ENCODE measurements around the gene RC3H2. TPM values are rescaled to one million over a fixed set of nuclear protein-coding genes. Genes with fewer than 3 reads are reported as not detected.

Gene RC3H2
- total and polyA plus RNA-seq, 7 donors, result 11.4 to 49.5 (median 43.8) TPM

GRCh38 chr9:122822938-122823337 lies 82.2 kb downstream of the RC3H2 start:
- intact Hi-C loops (cut with DNase I), result loop anchor here (10.0 kb wide), 1 partner anchor 448 kb away; the partner anchor contains the start of gene PTGS1
- 92 to 93% methylated on average over 4 of the region's 4 CpGs for WGBS, 2 donors
- no peaks in the 10 kb centered on the region for H3K27me3 ChIP-seq
- no peak overlapping the region for H3K4me3 ChIP-seq
- no peak overlapping the region for H3K27ac ChIP-seq
- no peak for TF ChIP-seq POLR2A (IDR thresholded peaks at IDR 0.05)
- TF ChIP-seq POLR2AphosphoS5 (IDR thresholded peaks at IDR 0.05), result no peak
- TF ChIP-seq EP300 (IDR thresholded peaks at IDR 0.05), result no peak
- TF ChIP-seq CTCF (IDR thresholded peaks at IDR 0.05), result no peak
- peaks cover 0 to 58% (median 15%) of the 10 kb centered on the region in 4 donors for H3K36me3 ChIP-seq
- no peak for DNase-seq
- peaks cover 0 to 52% (median 39%) of the 10 kb centered on the region in 4 donors for H3K4me1 ChIP-seq
- no peaks in the 10 kb centered on the region for H3K9me3 ChIP-seq

DNA sequence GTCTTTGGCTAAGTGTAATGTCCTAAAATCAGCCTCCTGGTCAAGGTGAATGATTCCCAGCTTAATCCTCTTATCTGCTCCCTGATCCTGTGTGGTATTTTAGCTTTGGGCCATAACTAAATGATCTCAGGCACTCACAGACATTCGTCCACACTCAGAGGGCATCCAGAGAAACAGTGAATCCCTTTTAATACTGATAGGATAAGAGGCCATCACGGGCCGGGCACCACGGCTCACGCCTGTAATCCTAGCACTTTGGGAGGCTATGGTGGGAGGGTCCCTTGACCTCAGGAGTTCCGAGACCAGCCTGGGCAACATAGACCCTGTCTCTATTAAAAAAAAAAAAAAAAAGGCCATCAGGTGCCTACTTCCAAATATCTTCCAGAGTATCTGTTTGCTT lies 83.1 kb downstream of the RC3H2 start:
- intact Hi-C loops (cut with DNase I), result loop anchor here (10.0 kb wide), 1 partner anchor 447 kb away; the partner anchor contains the start of gene PTGS1
- TF ChIP-seq EP300 (IDR thresholded peaks at IDR 0.05), result no peak
- TF ChIP-seq POLR2AphosphoS5 (IDR thresholded peaks at IDR 0.05), result no peak
- TF ChIP-seq POLR2A (IDR thresholded peaks at IDR 0.05), result no peak
- no peak for TF ChIP-seq CTCF (IDR thresholded peaks at IDR 0.05)
- H3K9me3 ChIP-seq, result no peaks in the 10 kb centered on the region
- no peak overlapping the region for H3K4me3 ChIP-seq
- WGBS, 2 donors, result 91 to 93% methylated on average over 6 of the region's 6 CpGs
- no peaks in the 10 kb centered on the region for H3K27me3 ChIP-seq
- H3K4me1 ChIP-seq, result peaks cover 0 to 45% (median 31%) of the 10 kb centered on the region in 4 donors
- no peak for DNase-seq
- H3K36me3 ChIP-seq, result peaks cover 0 to 64% (median 17%) of the 10 kb centered on the region in 4 donors
- H3K27ac ChIP-seq, result peak overlapping the region in 3 of 4 donors; percentile 36 to 45 (median 42)

DNA sequence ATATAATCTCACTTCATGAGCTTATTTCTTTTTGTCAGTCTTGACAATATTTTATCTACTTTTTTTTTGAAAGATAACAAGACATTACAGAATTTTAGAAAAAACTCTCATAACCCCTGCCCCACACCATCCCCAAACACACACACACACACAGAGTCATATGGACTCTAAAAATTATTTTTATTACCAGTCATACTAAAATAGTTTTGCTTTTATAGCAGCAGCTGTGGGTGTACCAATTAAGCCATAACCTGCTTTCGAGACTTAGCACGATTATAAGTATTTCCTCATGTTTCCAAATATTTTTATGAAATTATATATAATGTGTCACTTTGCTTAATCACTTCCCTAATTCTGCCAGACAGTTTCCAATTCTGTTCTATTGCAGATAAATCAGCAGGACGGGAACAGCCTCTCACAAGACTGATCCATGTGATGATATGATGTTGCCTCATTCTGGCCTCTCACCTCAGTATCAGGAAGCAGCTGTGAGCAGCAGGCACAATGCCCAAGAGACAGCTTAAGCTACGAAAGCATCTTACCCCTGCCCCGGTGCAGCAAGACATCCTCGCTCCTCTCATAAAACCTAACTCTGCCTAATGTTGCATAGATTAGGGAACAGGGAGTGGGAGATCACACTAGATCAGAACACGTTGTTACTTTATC lies 83.7 kb downstream of the RC3H2 start:
- intact Hi-C loops (cut with DNase I), result loop anchor here (10.0 kb wide), 1 partner anchor 447 kb away; the partner anchor contains the start of gene PTGS1

GRCh38 chr9:122820490-122820845 lies 84.7 kb downstream of the RC3H2 start:
- 92 to 95% methylated on average over 11 of the region's 11 CpGs for WGBS, 2 donors
- peaks cover 0 to 54% (median 14%) of the 10 kb centered on the region in 4 donors for H3K36me3 ChIP-seq
- TF ChIP-seq POLR2A (IDR thresholded peaks at IDR 0.05) (no peak), EP300 (IDR thresholded peaks at IDR 0.05) (no peak)
- no peak overlapping the region for H3K4me3 ChIP-seq
- intact Hi-C loops (cut with DNase I), result loop anchor here (10.0 kb wide), 1 partner anchor 446 kb away; the partner anchor contains the start of gene PTGS1
- H3K27me3 ChIP-seq, result no peaks in the 10 kb centered on the region
- DNase-seq, result no peak
- peak overlapping the region in 2 of 4 donors; percentile 3 to 9 for H3K27ac ChIP-seq
- no peaks in the 10 kb centered on the region for H3K9me3 ChIP-seq
- H3K4me1 ChIP-seq, result peaks cover 0 to 29% (median 16%) of the 10 kb centered on the region in 4 donors

More for the DNA sequence above, 83.7 kb downstream of the RC3H2 start:
- DNase-seq, result peak; percentile 88
- Histone ChIP-seq H3K9me3 (no peaks in the 10 kb centered on the region), H3K4me1 (peaks cover 0 to 38% (median 24%) of the 10 kb centered on the region in 4 donors), H3K27me3 (no peaks in the 10 kb centered on the region), H3K36me3 (peaks cover 0 to 63% (median 19%) of the 10 kb centered on the region in 4 donors), H3K4me3 (no peak overlapping the region), H3K27ac (peak overlapping the region; percentile 23 to 45 (median 39))
- 25 to 31% methylated on average over 7 of the region's 7 CpGs for WGBS, 2 donors
- TF ChIP-seq CTCF (IDR thresholded peaks at IDR 0.05) (no peak), POLR2AphosphoS5 (IDR thresholded peaks at IDR 0.05) (peak in 2 of 4 donors; percentile 17 to 47)

DNA sequence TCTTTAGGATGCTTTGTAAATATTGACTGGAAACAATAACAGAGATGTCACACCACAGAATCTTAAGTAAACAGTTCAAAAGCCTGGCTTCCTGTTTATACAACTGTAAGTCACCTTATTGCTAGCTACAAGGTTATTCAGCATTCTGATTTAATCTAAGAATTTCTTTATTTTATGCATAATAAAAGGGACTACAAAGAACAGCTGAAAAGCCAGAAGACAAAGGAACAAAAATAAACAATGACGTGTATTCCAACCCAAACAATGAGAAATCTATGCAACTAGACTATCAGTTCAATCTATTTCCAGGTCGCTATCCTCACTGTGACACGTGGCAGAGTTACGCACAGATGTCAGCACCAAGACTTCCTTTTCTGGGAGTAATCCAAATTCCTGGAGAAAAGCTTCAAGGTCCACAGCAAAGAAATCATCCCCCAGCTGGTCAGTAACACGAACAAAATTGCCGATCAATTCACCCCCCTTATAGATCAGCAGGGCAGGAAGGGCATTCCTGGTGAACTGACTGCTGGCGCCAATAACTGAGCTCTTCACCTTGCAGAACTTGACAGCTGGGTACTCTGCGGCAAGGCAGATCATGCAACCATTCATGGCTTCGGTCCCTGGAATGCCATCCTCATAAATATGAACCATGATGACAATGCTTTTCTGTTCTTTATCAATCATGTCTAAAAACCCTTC lies 85.2 kb downstream of the RC3H2 start:
- Histone ChIP-seq H3K27me3 (no peaks in the 10 kb centered on the region), H3K9me3 (no peaks in the 10 kb centered on the region), H3K4me3 (no peak overlapping the region), H3K36me3 (peaks cover 0 to 54% (median 12%) of the 10 kb centered on the region in 4 donors), H3K4me1 (peaks cover 0 to 28% (median 15%) of the 10 kb centered on the region in 4 donors), H3K27ac (peak overlapping the region in 3 of 4 donors; percentile 1 to 9 (median 3))
- WGBS, 2 donors, result 79 to 80% methylated on average over 9 of the region's 9 CpGs
- intact Hi-C loops (cut with DNase I), result loop anchor here (10.0 kb wide), 1 partner anchor 445 kb away; the partner anchor contains the start of gene PTGS1
- DNase-seq, result no peak
- TF ChIP-seq POLR2AphosphoS5 (IDR thresholded peaks at IDR 0.05), result no peak

All from sigmoid colon (tissue), 7 donors.